Neural progenitor cell (in vitro differentiated cells): ENCODE data around the gene HOMER2.

Experiments used
- EZH2 ChIP-seq: fragments of 200-600 bp; sonication (generic); IDR thresholded peaks from 2 replicates; pipeline ENCODE4 v1.6.1; 2017; ENCODE audit warnings: antibody characterized with exemption, mild to moderate bottlenecking, moderate library complexity
- EZH2phosphoT487 ChIP-seq: fragments of 200-600 bp; sonication (generic); IDR thresholded peaks from 2 replicates; pipeline ENCODE4 v1.6.1; 2017; ENCODE audit warnings: antibody characterized with exemption
- TF ChIP-seq, protein P1 (sequence below): fragments of 200-600 bp; sonication (generic); IDR thresholded peaks from 2 replicates; pipeline ENCODE4 v1.5.1; 2017; ENCODE audit warnings: antibody characterized with exemption, mild to moderate bottlenecking

DNA sequence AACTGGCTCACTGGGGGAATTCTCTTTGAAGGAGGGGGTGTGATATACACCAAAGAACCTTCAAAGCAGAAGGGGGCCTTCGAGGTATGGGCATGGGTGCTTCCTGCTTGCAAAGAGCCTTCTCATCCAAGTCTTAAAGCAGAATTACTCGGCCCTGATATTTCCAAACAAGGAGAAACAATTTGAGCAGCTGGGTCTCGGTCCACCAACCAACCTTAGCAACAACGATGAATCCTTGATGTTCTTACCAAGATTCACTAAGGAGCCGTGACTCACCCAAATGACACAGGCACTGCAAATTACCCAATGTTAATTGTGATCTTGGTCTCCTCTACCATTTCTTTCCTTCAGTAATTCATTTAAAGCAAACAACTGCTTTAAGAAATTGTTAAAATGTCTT lies 7.7 kb downstream of the HOMER2 start:
- TF ChIP-seq EZH2, result no peak
- TF ChIP-seq, protein P1, sequence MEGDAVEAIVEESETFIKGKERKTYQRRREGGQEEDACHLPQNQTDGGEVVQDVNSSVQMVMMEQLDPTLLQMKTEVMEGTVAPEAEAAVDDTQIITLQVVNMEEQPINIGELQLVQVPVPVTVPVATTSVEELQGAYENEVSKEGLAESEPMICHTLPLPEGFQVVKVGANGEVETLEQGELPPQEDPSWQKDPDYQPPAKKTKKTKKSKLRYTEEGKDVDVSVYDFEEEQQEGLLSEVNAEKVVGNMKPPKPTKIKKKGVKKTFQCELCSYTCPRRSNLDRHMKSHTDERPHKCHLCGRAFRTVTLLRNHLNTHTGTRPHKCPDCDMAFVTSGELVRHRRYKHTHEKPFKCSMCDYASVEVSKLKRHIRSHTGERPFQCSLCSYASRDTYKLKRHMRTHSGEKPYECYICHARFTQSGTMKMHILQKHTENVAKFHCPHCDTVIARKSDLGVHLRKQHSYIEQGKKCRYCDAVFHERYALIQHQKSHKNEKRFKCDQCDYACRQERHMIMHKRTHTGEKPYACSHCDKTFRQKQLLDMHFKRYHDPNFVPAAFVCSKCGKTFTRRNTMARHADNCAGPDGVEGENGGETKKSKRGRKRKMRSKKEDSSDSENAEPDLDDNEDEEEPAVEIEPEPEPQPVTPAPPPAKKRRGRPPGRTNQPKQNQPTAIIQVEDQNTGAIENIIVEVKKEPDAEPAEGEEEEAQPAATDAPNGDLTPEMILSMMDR, result no peak
- no peak for TF ChIP-seq EZH2phosphoT487
